Naive thymus-derived CD8-positive, alpha-beta T cell (primary cell): ENCODE results near the gene CRAMP1. TPM values are rescaled to one million over a fixed set of nuclear protein-coding genes. Genes with fewer than 3 reads are reported as not detected.

Experiments used
- ATAC-seq, 2 donors: fragments of 150-1000 bp; cut with Tn5 transposase in 1 of 2; sonication (Bioruptor Pico), chemical (Tn5 transposase) in 1 of 2; 1 replicate in 1 of 2; 2 replicates in 1 of 2; pipeline ENCODE4 v1.10.0; 2021; ENCODE audit warnings: mild to moderate bottlenecking in 2 of 2, moderate library complexity in 2 of 2
- POLR2A ChIA-PET: fragments of 350-600 bp; sonication (Branson Sonifier 250); formaldehyde crosslinking; loops from one replicate; lab custom pipeline; 2021; ENCODE audit warnings: antibody characterized with exemption; lab: Charles Lee
- DNase-seq, 10 donors: peaks; one replicate each; pipeline versions ENCODE4 v3.0.0 to v3.0.0-alpha.2; 2020 to 2022
- H3K27ac Mint-ChIP-seq, 10 donors: one replicate each; pipeline ENCODE4 v1.8.0; 2020 to 2022; ENCODE audit warnings: mild to moderate bottlenecking in 10 of 10, mixed read lengths in 10 of 10, moderate library complexity in 4 of 10, inconsistent platforms in 1 of 10
- H3K27me3 Mint-ChIP-seq, 5 donors: one replicate each; pipeline ENCODE4 v1.8.0; 2021 to 2022; ENCODE audit warnings: mixed read lengths in 5 of 5
- H3K36me3 Mint-ChIP-seq, 3 donors: one replicate each; pipeline ENCODE4 v1.8.0; 2020 to 2022; ENCODE audit warnings: mixed read lengths in 3 of 3, mild to moderate bottlenecking in 2 of 3, inconsistent platforms in 1 of 3
- H3K4me1 Mint-ChIP-seq, 4 donors: one replicate each; pipeline ENCODE4 v1.8.0; 2021 to 2022; ENCODE audit warnings: mixed read lengths in 4 of 4
- H3K4me3 Mint-ChIP-seq, 10 donors: one replicate each; pipeline ENCODE4 v1.8.0; 2020 to 2022; ENCODE audit warnings: mild to moderate bottlenecking in 10 of 10, mixed read lengths in 10 of 10, moderate library complexity in 6 of 10, inconsistent platforms in 1 of 10
- H3K9me3 Mint-ChIP-seq, 9 donors: one replicate each; pipeline ENCODE4 v1.8.0; 2020 to 2022; ENCODE audit warnings: mixed read lengths in 9 of 9, mild to moderate bottlenecking in 3 of 9, inconsistent platforms in 1 of 9, moderate library complexity in 1 of 9
- polyA plus RNA-seq, 3 donors: library from polyadenylated mRNA; unstranded; fragments of 300-500 nt; fragmentation: Illumina TruSeq; gene quantifications; one replicate each; pipeline ENCODE4 v1.2.3, GENCODE V29; 2021
- total RNA-seq, 8 experiments: library from RNA in 2 of 8; stranded (reverse) in 2 of 8; gene quantifications; one replicate each; pipeline ENCODE4 v1.2.3 and lab custom pipeline; 2021 to 2026

CRAMP1 gene
- total RNA-seq, result 10 to 100 TPM; 24.4 to 25.4 TPM
- polyA plus RNA-seq, result 1 to 10 TPM; 1.3 to 3.1 (median 1.9) TPM
- total RNA-seq (lab: John Stamatoyannopoulos, UW), result 18.6 to 32.8 (median 20.5) reads per million in 6 experiments

GRCh38 chr16:1612320-1613111 is at the start of gene CRAMP1:
Gene CRAMP1 (plus strand): TSS chr16:1612360. CDS start chr16:1614640, 2,280 bp downstream.
- peaks cover 0 to 8% (median 3%) of the 10 kb centered on the region in 9 donors for H3K9me3 Mint-ChIP-seq
- ATAC-seq, result no peak
- H3K4me1 Mint-ChIP-seq, result peaks cover 18 to 49% (median 39%) of the 10 kb centered on the region in 4 donors
- POLR2A ChIA-PET, result interaction anchor here (0.7 to 2.2 kb wide), 10 partner anchors 12 to 1482 kb away, joined by 3 to 25 read pairs (median 4); partner anchors contain the start of genes TELO2 and TMEM204
- H3K4me3 Mint-ChIP-seq, result peak within 1 kb of the TSS; percentile 79 to 96 (median 92)
- DNase-seq, result peak in 2 of 10 donors; percentile 5 to 13
- peaks cover 0 to 19% (median 14%) of the 10 kb centered on the region in 3 donors for H3K36me3 Mint-ChIP-seq
- peak within 1 kb of the TSS; percentile 92 to 99 (median 98) for H3K27ac Mint-ChIP-seq
- H3K27me3 Mint-ChIP-seq, result peaks cover 0 to 17% (median 0%) of the 10 kb centered on the region in 5 donors

- no peaks in the 10 kb centered on the region for H3K27me3 Mint-ChIP-seq
- H3K4me1 Mint-ChIP-seq, result peaks cover 23 to 54% (median 41%) of the 10 kb centered on the region in 4 donors
- peaks cover 0 to under 1% (median 0%) of the 10 kb centered on the region in 3 donors for H3K36me3 Mint-ChIP-seq
- H3K9me3 Mint-ChIP-seq, result peaks cover 0 to 2% (median 0%) of the 10 kb centered on the region in 9 donors
- DNase-seq (no peak), ATAC-seq (no peak)
- H3K4me3 Mint-ChIP-seq, result no peak overlapping the region
- POLR2A ChIA-PET, result interaction anchor here (0.9 kb wide), 1 partner anchor 26 kb away, joined by 3 read pairs; no protein-coding TSS in a partner anchor
- peak overlapping the region in 2 of 10 donors; percentile 25 to 71 for H3K27ac Mint-ChIP-seq
These were observed 48.4 kb upstream of the CRAMP1 start for GRCh38 chr16:1563786-1564185.

GRCh38 chr16:1564325-1564724 is 47.8 kb upstream of the CRAMP1 start:
- peaks cover 0 to 2% (median 0%) of the 10 kb centered on the region in 9 donors for H3K9me3 Mint-ChIP-seq
- DNase-seq (no peak), ATAC-seq (no peak)
- H3K4me1 Mint-ChIP-seq, result peaks cover 23 to 49% (median 37%) of the 10 kb centered on the region in 4 donors
- POLR2A ChIA-PET, result no interaction called here
- peak overlapping the region in 3 of 10 donors; percentile 20 to 79 (median 53) for H3K27ac Mint-ChIP-seq
- H3K27me3 Mint-ChIP-seq, result no peaks in the 10 kb centered on the region
- no peaks in the 10 kb centered on the region for H3K36me3 Mint-ChIP-seq
- no peak overlapping the region for H3K4me3 Mint-ChIP-seq

- Mint-ChIP-seq H3K36me3 (no peaks in the 10 kb centered on the region), H3K4me3 (no peak overlapping the region), H3K4me1 (peaks cover 17 to 40% (median 28%) of the 10 kb centered on the region in 4 donors), H3K27ac (peak overlapping the region in 5 of 10 donors; percentile 36 to 79 (median 62)), H3K9me3 (peaks cover 0 to 2% (median 0%) of the 10 kb centered on the region in 9 donors), H3K27me3 (no peaks in the 10 kb centered on the region)
- no peak for DNase-seq
- no peak for ATAC-seq
- POLR2A ChIA-PET, result no interaction called here
These were observed 46.9 kb upstream of the CRAMP1 start for GRCh38 chr16:1565083-1565805.

- H3K36me3 Mint-ChIP-seq, result no peaks in the 10 kb centered on the region
- peaks cover 1 to 22% (median 5%) of the 10 kb centered on the region in 4 donors for H3K4me1 Mint-ChIP-seq
- peaks cover 0 to 2% (median 0%) of the 10 kb centered on the region in 9 donors for H3K9me3 Mint-ChIP-seq
- H3K27ac Mint-ChIP-seq, result no peak overlapping the region
- ATAC-seq, result no peak
- no peak for DNase-seq
- H3K4me3 Mint-ChIP-seq, result no peak overlapping the region
- H3K27me3 Mint-ChIP-seq, result peaks cover 0 to 4% (median 0%) of the 10 kb centered on the region in 5 donors
- POLR2A ChIA-PET, result no interaction called here
These were observed 44.2 kb upstream of the CRAMP1 start for GRCh38 chr16:1567988-1568387.

- Mint-ChIP-seq H3K27me3 (peaks cover 0 to 4% (median 0%) of the 10 kb centered on the region in 5 donors), H3K27ac (no peak overlapping the region), H3K9me3 (peaks cover 0 to 2% (median 0%) of the 10 kb centered on the region in 9 donors), H3K4me1 (peaks cover 0 to 12% (median 2%) of the 10 kb centered on the region in 4 donors), H3K36me3 (no peaks in the 10 kb centered on the region), H3K4me3 (no peak overlapping the region)
- no peak for ATAC-seq
- no peak for DNase-seq
- POLR2A ChIA-PET, result no interaction called here
These were observed 41.0 kb upstream of the CRAMP1 start for GRCh38 chr16:1571012-1571671.

GRCh38 chr16:1572673-1573072 is 39.5 kb upstream of the CRAMP1 start:
- POLR2A ChIA-PET, result interaction anchor here (1.2 kb wide), 1 partner anchor 34 kb away, joined by 3 read pairs; no protein-coding TSS in a partner anchor
- H3K4me1 Mint-ChIP-seq, result peaks cover 0 to 2% (median 0%) of the 10 kb centered on the region in 4 donors
- no peaks in the 10 kb centered on the region for H3K36me3 Mint-ChIP-seq
- DNase-seq (no peak), ATAC-seq (no peak)
- H3K9me3 Mint-ChIP-seq, result peaks cover 0 to 2% (median 0%) of the 10 kb centered on the region in 9 donors
- no peak overlapping the region for H3K4me3 Mint-ChIP-seq
- peaks cover 0 to 4% (median 0%) of the 10 kb centered on the region in 5 donors for H3K27me3 Mint-ChIP-seq
- peak overlapping the region in 2 of 10 donors; percentile 55 to 71 for H3K27ac Mint-ChIP-seq

- POLR2A ChIA-PET, result interaction anchor here (1.2 kb wide), 1 partner anchor 35 kb away, joined by 3 read pairs; no protein-coding TSS in a partner anchor
- Mint-ChIP-seq H3K27me3 (peaks cover 0 to 4% (median 0%) of the 10 kb centered on the region in 5 donors), H3K36me3 (peaks cover 0 to 3% (median 0%) of the 10 kb centered on the region in 3 donors), H3K4me3 (no peak overlapping the region), H3K9me3 (no peaks in the 10 kb centered on the region), H3K4me1 (no peaks in the 10 kb centered on the region), H3K27ac (peak overlapping the region in 2 of 10 donors; percentile 17 to 52)
- ATAC-seq, result no peak
- DNase-seq, result no peak
These were observed 38.9 kb upstream of the CRAMP1 start for GRCh38 chr16:1573301-1573700.

- DNase-seq (no peak), ATAC-seq (no peak)
- peaks cover 0 to 3% (median 0%) of the 10 kb centered on the region in 3 donors for H3K36me3 Mint-ChIP-seq
- H3K27me3 Mint-ChIP-seq, result peaks cover 0 to 4% (median 0%) of the 10 kb centered on the region in 5 donors
- no peaks in the 10 kb centered on the region for H3K4me1 Mint-ChIP-seq
- POLR2A ChIA-PET, result interaction anchor here (0.7 kb wide), 1 partner anchor 133 kb away, joined by 3 read pairs; no protein-coding TSS in a partner anchor
- no peak overlapping the region for H3K27ac Mint-ChIP-seq
- H3K9me3 Mint-ChIP-seq, result no peaks in the 10 kb centered on the region
- no peak overlapping the region for H3K4me3 Mint-ChIP-seq
These were observed 36.6 kb upstream of the CRAMP1 start for GRCh38 chr16:1575578-1575977.

- POLR2A ChIA-PET, result interaction anchor here (1.1 kb wide), 1 partner anchor 46 kb away, joined by 3 read pairs; the partner anchor contains the start of gene TMEM204
- H3K36me3 Mint-ChIP-seq, result peaks cover 0 to 3% (median 0%) of the 10 kb centered on the region in 3 donors
- peak overlapping the region in 2 of 10 donors; percentile 2 to 31 for H3K27ac Mint-ChIP-seq
- ATAC-seq, result no peak
- no peak overlapping the region for H3K4me3 Mint-ChIP-seq
- H3K9me3 Mint-ChIP-seq, result no peaks in the 10 kb centered on the region
- H3K27me3 Mint-ChIP-seq, result no peaks in the 10 kb centered on the region
- DNase-seq, result no peak
- peaks cover 0 to 5% (median 0%) of the 10 kb centered on the region in 4 donors for H3K4me1 Mint-ChIP-seq
These were observed 32.9 kb upstream of the CRAMP1 start for GRCh38 chr16:1579214-1579613.

GRCh38 chr16:1580256-1580655 is 31.9 kb upstream of the CRAMP1 start:
- Mint-ChIP-seq H3K9me3 (no peaks in the 10 kb centered on the region), H3K27me3 (no peaks in the 10 kb centered on the region), H3K4me3 (no peak overlapping the region), H3K27ac (no peak overlapping the region), H3K4me1 (peaks cover 0 to 5% (median 0%) of the 10 kb centered on the region in 4 donors), H3K36me3 (peaks cover 0 to 3% (median 0%) of the 10 kb centered on the region in 3 donors)
- ATAC-seq (no peak), DNase-seq (no peak)
- POLR2A ChIA-PET, result no interaction called here
